CD4-positive, alpha-beta T cell (primary cell): ENCODE measurements around the gene AFG3L2. TPM values are rescaled to one million over a fixed set of nuclear protein-coding genes. Genes with fewer than 3 reads are reported as not detected.

Experiments
- ATAC-seq: fragments of 200-7000 bp; cut with Tn5 transposase; one replicate; pipeline ENCODE4 v1.10.0; 2022; ENCODE audit warnings: mild to moderate bottlenecking; ENCODE audit not compliant: poor library complexity
- CTCF ChIA-PET: fragments of 350-600 bp; sonication (Branson Sonifier 250); formaldehyde crosslinking; loops from one replicate; lab custom pipeline; 2021; ENCODE audit warnings: antibody characterized with exemption, inconsistent platforms; lab: Charles Lee
- POLR2A ChIA-PET: fragments of 350-600 bp; sonication (Branson Sonifier 250); formaldehyde crosslinking; loops from one replicate; lab custom pipeline; 2021; ENCODE audit warnings: antibody characterized with exemption, inconsistent platforms; lab: Charles Lee
- DNase-seq, 14 experiments: peaks; one replicate each; pipeline ENCODE4 v3.0.0-alpha.2; 2013 to 2020; ENCODE audit warnings: mixed read lengths in 2 of 14
- H3K27ac ChIP-seq, 2 donors: one replicate each; pipeline versions ENCODE4 v1.5.1 to v1.7.0; 2013; ENCODE audit warnings: low read length in 2 of 2, low read depth in 1 of 2, mild to moderate bottlenecking in 1 of 2
- H3K27me3 ChIP-seq, 2 experiments: 1 replicate in 1 of 2; 2 replicates in 1 of 2; pipeline versions ENCODE4 v1.6.1 to v1.7.0; 2013; ENCODE audit warnings: low read length in 2 of 2, control low read depth in 1 of 2, mild to moderate bottlenecking in 1 of 2, moderate library complexity in 1 of 2; ENCODE audit not compliant: insufficient read depth in 2 of 2, control insufficient read depth in 1 of 2
- H3K36me3 ChIP-seq: one replicate; pipeline ENCODE4 v1.6.1; 2013; ENCODE audit warnings: low read length, control low read depth; ENCODE audit not compliant: insufficient read depth
- H3K4me1 ChIP-seq: one replicate; pipeline ENCODE4 v1.6.1; 2013; ENCODE audit warnings: low read length, control low read depth; ENCODE audit not compliant: insufficient read depth
- H3K4me3 ChIP-seq: one replicate; pipeline ENCODE4 v1.5.1; 2013; ENCODE audit warnings: mild to moderate bottlenecking, low read length, moderate library complexity
- H3K9me3 ChIP-seq, 2 experiments: 1 replicate in 1 of 2; 2 replicates in 1 of 2; pipeline versions ENCODE4 v1.6.1 to v1.7.0; 2013; ENCODE audit warnings: low read length in 2 of 2, mild to moderate bottlenecking in 2 of 2, control low read depth in 1 of 2, moderate library complexity in 1 of 2; ENCODE audit not compliant: control insufficient read depth in 1 of 2, insufficient read depth in 1 of 2
- H3K27ac Mint-ChIP-seq: one replicate; pipeline ENCODE4 v1.8.0; 2020; ENCODE audit warnings: mixed read lengths
- H3K27me3 Mint-ChIP-seq: one replicate; pipeline ENCODE4 v1.8.0; 2021; ENCODE audit warnings: mixed read lengths
- H3K36me3 Mint-ChIP-seq: one replicate; pipeline ENCODE4 v1.8.0; 2021; ENCODE audit warnings: low read depth, mixed read lengths
- H3K4me1 Mint-ChIP-seq: one replicate; pipeline ENCODE4 v1.8.0; 2021; ENCODE audit warnings: low read depth, mixed read lengths
- H3K4me3 Mint-ChIP-seq: one replicate; pipeline ENCODE4 v1.8.0; 2020; ENCODE audit warnings: mild to moderate bottlenecking, mixed read lengths
- H3K9me3 Mint-ChIP-seq: one replicate; pipeline ENCODE4 v1.8.0; 2020; ENCODE audit warnings: mixed read lengths
- intact Hi-C, 2 experiments: fragments of 100-400 bp; cut with DNase I in 1 of 2; cut with micrococcal nuclease in 1 of 2; formaldehyde crosslinking; loops; one replicate each; pipeline versions ENCODE4 v1.15.1 to v1.9.0; 2023 to 2025; cut with DNase I, micrococcal nuclease
- total RNA-seq, 174 experiments: library from RNA in 2 of 174; stranded (reverse) in 2 of 174; gene quantifications; one replicate each; pipeline ENCODE4 v1.2.3 and lab custom pipeline; 2021 to 2026
- TF ChIP-seq, protein P1 (sequence below): fragments of 200-600 bp; IDR thresholded peaks from one replicate; pipeline ENCODE4 v1.8.0; 2022; ENCODE audit warnings: antibody characterized with exemption, mild to moderate bottlenecking

The AFG3L2 gene
- total RNA-seq, 2 experiments from 2014 or later, result 40.4 to 46.8 TPM

DNA sequence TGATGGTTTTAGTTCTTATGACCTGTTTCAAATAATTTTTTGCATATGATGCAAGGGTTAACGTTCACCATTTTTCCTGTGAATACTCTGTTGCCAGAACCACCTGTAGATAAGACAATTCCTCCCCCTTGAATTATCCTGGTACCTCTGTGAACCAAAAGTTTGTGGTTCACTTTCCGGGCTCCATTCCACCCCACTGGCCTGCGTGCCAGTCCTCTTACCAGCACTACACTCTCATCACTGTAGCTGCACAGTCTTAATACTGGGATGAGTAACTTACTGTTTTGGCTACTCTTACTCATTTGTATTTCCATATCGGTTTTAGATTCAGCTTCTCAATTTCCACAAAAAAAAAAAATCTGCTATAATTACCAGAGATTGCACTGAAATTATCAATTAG lies 34.4 kb downstream of the AFG3L2 start:
- Mint-ChIP-seq H3K27me3 (no peaks in the 10 kb centered on the region), H3K4me3 (no peak overlapping the region), H3K27ac (no peak overlapping the region), H3K4me1 (no peaks in the 10 kb centered on the region), H3K36me3 (peaks cover 81% of the 10 kb centered on the region), H3K9me3 (no peaks in the 10 kb centered on the region)
- Histone ChIP-seq H3K4me1 (no peaks in the 10 kb centered on the region), H3K36me3 (peaks cover 56% of the 10 kb centered on the region), H3K4me3 (no peak overlapping the region), H3K27ac (no peak overlapping the region), H3K27me3 (no peaks in the 10 kb centered on the region), H3K9me3 (no peaks in the 10 kb centered on the region)
- ATAC-seq (no peak), DNase-seq (no peak)
- POLR2A ChIA-PET, result no interaction called here
- TF ChIP-seq, protein P1, sequence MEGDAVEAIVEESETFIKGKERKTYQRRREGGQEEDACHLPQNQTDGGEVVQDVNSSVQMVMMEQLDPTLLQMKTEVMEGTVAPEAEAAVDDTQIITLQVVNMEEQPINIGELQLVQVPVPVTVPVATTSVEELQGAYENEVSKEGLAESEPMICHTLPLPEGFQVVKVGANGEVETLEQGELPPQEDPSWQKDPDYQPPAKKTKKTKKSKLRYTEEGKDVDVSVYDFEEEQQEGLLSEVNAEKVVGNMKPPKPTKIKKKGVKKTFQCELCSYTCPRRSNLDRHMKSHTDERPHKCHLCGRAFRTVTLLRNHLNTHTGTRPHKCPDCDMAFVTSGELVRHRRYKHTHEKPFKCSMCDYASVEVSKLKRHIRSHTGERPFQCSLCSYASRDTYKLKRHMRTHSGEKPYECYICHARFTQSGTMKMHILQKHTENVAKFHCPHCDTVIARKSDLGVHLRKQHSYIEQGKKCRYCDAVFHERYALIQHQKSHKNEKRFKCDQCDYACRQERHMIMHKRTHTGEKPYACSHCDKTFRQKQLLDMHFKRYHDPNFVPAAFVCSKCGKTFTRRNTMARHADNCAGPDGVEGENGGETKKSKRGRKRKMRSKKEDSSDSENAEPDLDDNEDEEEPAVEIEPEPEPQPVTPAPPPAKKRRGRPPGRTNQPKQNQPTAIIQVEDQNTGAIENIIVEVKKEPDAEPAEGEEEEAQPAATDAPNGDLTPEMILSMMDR, result no peak
- intact Hi-C loops, result no loop called here
- CTCF ChIA-PET, result no interaction called here

DNA sequence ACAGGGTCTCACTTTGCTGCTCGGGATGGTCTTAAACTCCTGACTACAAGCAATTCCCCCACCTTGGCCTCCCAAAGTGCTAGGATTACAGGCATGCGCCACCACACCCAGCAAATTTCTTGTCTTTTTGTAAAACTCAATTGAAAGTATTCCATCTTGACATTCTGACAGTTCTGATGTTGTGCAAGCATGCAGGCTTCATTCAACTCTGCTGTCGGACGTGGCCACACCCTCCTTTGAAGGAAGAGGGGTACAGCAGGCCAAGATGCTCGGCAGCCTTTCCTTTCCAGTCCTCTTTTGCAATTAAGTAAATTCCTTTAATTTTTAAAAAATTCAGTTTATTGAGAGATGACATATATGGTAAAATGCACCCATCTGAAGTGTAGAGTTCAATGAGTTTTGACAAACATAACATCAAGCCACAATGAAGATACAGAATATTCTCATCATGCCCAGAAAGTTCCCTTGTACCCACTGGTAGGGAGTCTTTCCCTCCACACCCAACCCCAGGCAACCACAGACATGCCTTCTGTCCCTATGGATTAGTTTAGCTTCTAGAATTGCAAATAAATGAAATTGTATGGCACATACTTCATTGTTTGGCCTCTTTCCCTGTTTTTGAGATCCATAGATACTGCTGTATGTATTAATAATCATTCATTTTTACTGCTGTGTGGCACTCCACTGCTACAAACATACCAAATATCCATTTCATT lies 35.9 kb downstream of the AFG3L2 start:
- Mint-ChIP-seq H3K9me3 (no peaks in the 10 kb centered on the region), H3K27me3 (no peaks in the 10 kb centered on the region), H3K4me3 (no peak overlapping the region), H3K27ac (no peak overlapping the region), H3K36me3 (peaks cover 82% of the 10 kb centered on the region), H3K4me1 (no peaks in the 10 kb centered on the region)
- Histone ChIP-seq H3K36me3 (peaks cover 60% of the 10 kb centered on the region), H3K4me1 (no peaks in the 10 kb centered on the region), H3K27ac (no peak overlapping the region), H3K27me3 (no peaks in the 10 kb centered on the region), H3K9me3 (no peaks in the 10 kb centered on the region), H3K4me3 (no peak overlapping the region)
- CTCF ChIA-PET, result no interaction called here
- DNase-seq (no peak), ATAC-seq (no peak)
- intact Hi-C loops, result no loop called here
- TF ChIP-seq, protein P1, result no peak
- POLR2A ChIA-PET, result no interaction called here

DNA sequence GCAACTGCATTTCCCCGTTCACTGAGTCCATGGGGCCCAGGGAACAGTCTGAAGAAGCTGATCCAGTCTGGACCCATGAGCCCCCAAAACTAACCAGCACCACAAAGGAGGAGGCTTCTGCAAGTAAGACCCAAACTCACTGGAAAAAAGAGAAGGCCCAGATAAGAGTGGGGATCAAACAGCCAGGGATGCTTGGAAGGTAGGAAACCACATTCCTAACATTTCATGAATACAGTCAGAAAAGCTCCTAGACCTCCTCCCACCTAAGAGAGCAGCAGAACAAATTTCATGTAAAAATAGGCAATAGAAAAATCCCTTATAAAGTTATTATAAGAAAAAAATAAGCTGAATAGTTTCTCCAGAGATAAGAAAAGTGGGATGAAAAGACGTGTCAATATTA lies 38.6 kb downstream of the AFG3L2 start:
- ChIA-PET CTCF (interaction anchor here (0.7 kb wide), 1 partner anchor 9 kb away, joined by 4 read pairs; no protein-coding TSS in a partner anchor), POLR2A (no interaction called here)
- Mint-ChIP-seq H3K27ac (no peak overlapping the region), H3K9me3 (no peaks in the 10 kb centered on the region), H3K27me3 (no peaks in the 10 kb centered on the region), H3K4me3 (no peak overlapping the region), H3K4me1 (no peaks in the 10 kb centered on the region), H3K36me3 (peaks cover 82% of the 10 kb centered on the region)
- TF ChIP-seq, protein P1, result no peak
- H3K4me1 ChIP-seq, result no peaks in the 10 kb centered on the region
- no peaks in the 10 kb centered on the region for H3K27me3 ChIP-seq
- H3K27ac ChIP-seq, result no peak overlapping the region
- peaks cover 65% of the 10 kb centered on the region for H3K36me3 ChIP-seq
- ATAC-seq (no peak), DNase-seq (no peak)
- no peaks in the 10 kb centered on the region for H3K9me3 ChIP-seq
- H3K4me3 ChIP-seq, result no peak overlapping the region
- intact Hi-C loops, result no loop called here
